Measurements from ENCODE around the gene ARRDC1. TPM values are rescaled to one million over a fixed set of nuclear protein-coding genes. Genes with fewer than 3 reads are reported as not detected.

The ARRDC1 gene
- polyA plus RNA-seq, 1 experiment = 46.1 TPM

GRCh38 chr9:137645211-137645610 lies 39.7 kb downstream of the ARRDC1 start:
- DNase-seq (ENCODE audit: low read depth) = no peak
- TF ChIP-seq CTCF (IDR thresholded peaks at IDR 0.05; ENCODE audit: insufficient read depth, low read depth, low read length) = no peak
- Histone ChIP-seq H3K36me3 (ENCODE audit: control insufficient read depth, insufficient read depth, low read length) (peaks cover 8% of the 10 kb centered on the region), H3K27me3 (ENCODE audit: control insufficient read depth, insufficient read depth, low read length) (no peaks in the 10 kb centered on the region), H3K4me3 (ENCODE audit: low read depth, low read length) (no peak overlapping the region)
- ChIA-PET POLR2A (no interaction called here), CTCF (no interaction called here)

GRCh38 chr9:137646341-137646740 lies 40.9 kb downstream of the ARRDC1 start:
- DNase-seq (ENCODE audit: low read depth) = no peak
- ChIA-PET POLR2A (no interaction called here), CTCF (no interaction called here)
- Histone ChIP-seq H3K36me3 (ENCODE audit: control insufficient read depth, insufficient read depth, low read length) (peaks cover 6% of the 10 kb centered on the region; the same call in 1 of the 2 replicates), H3K27me3 (ENCODE audit: control insufficient read depth, insufficient read depth, low read length) (no peaks in the 10 kb centered on the region), H3K4me3 (ENCODE audit: low read depth, low read length) (no peak overlapping the region)
- no peak for TF ChIP-seq CTCF (IDR thresholded peaks at IDR 0.05; ENCODE audit: insufficient read depth, low read depth, low read length)

- Histone ChIP-seq H3K36me3 (ENCODE audit: control insufficient read depth, insufficient read depth, low read length) (peaks cover 5% of the 10 kb centered on the region; the same call in 1 of the 2 replicates), H3K4me3 (ENCODE audit: low read depth, low read length) (no peak overlapping the region), H3K27me3 (ENCODE audit: control insufficient read depth, insufficient read depth, low read length) (no peaks in the 10 kb centered on the region)
- ChIA-PET CTCF (interaction anchor here (0.9 kb wide), 1 partner anchor 13 kb away, joined by 3 read pairs; no protein-coding TSS in a partner anchor), POLR2A (no interaction called here)
- TF ChIP-seq CTCF (IDR thresholded peaks at IDR 0.05; ENCODE audit: insufficient read depth, low read depth, low read length) = no peak
- DNase-seq (ENCODE audit: low read depth) = no peak
These were observed 41.7 kb downstream of the ARRDC1 start for GRCh38 chr9:137647096-137647714.

- DNase-seq (ENCODE audit: low read depth) = no peak
- peaks cover 5% of the 10 kb centered on the region; the same call in 1 of the 2 replicates for H3K36me3 ChIP-seq (ENCODE audit: control insufficient read depth, insufficient read depth, low read length)
- no peaks in the 10 kb centered on the region for H3K27me3 ChIP-seq (ENCODE audit: control insufficient read depth, insufficient read depth, low read length)
- no peak for TF ChIP-seq CTCF (IDR thresholded peaks at IDR 0.05; ENCODE audit: insufficient read depth, low read depth, low read length)
- no peak overlapping the region for H3K4me3 ChIP-seq (ENCODE audit: low read depth, low read length)
- POLR2A ChIA-PET = no interaction called here
- CTCF ChIA-PET = interaction anchor here (0.8 to 0.9 kb wide), 2 partner anchors 12 to 17 kb away, joined by 3 read pairs; no protein-coding TSS in a partner anchor
These were observed 42.9 kb downstream of the ARRDC1 start for GRCh38 chr9:137648396-137648795.

- DNase-seq (ENCODE audit: low read depth) = no peak
- no peak for TF ChIP-seq CTCF (IDR thresholded peaks at IDR 0.05; ENCODE audit: insufficient read depth, low read depth, low read length)
- Histone ChIP-seq H3K36me3 (ENCODE audit: control insufficient read depth, insufficient read depth, low read length) (peaks cover 2% of the 10 kb centered on the region; the same call in 1 of the 2 replicates), H3K27me3 (ENCODE audit: control insufficient read depth, insufficient read depth, low read length) (no peaks in the 10 kb centered on the region), H3K4me3 (ENCODE audit: low read depth, low read length) (no peak overlapping the region)
- POLR2A ChIA-PET = no interaction called here
- CTCF ChIA-PET = interaction anchor here (1.0 to 1.7 kb wide), 2 partner anchors 17 to 18 kb away, joined by 4 read pairs; no protein-coding TSS in a partner anchor
These were observed 44.1 kb downstream of the ARRDC1 start for GRCh38 chr9:137649553-137649952.

All from BJ (cell line).